PC-9 (cell line): ENCODE measurements around the gene PSME4. TPM values are rescaled to one million over a fixed set of nuclear protein-coding genes. Genes with fewer than 3 reads are reported as not detected.

ENCODE experiments used
- BruUV-seq: library from RNA; stranded (reverse); fragments of 400-500 nt; replicated peaks from 2 replicates; lab custom pipeline; 2021; lab: Mats Ljungman, UMichigan
- CTCF ChIA-PET: fragments of 300-600 bp; sonication (Branson Sonifier 250); formaldehyde crosslinking; loops from one replicate; lab custom pipeline; 2022; ENCODE audit warnings: antibody characterized with exemption; lab: Charles Lee
- POLR2A ChIA-PET: fragments of 300-600 bp; sonication (Branson Sonifier 250); formaldehyde crosslinking; loops from one replicate; lab custom pipeline; 2022; ENCODE audit warnings: antibody characterized with exemption; ENCODE audit not compliant: unreplicated experiment; lab: Charles Lee
- DNase-seq, 2 experiments: peaks; one replicate each; pipeline versions ENCODE4 v3.0.0 to v3.0.0-alpha.2; 2015 to 2022; ENCODE audit warnings: mixed read lengths in 1 of 2
- H2AFZ ChIP-seq: fragments of 200-600 bp; sonication (generic); 2 replicates; pipeline ENCODE4 v1.8.1; 2017; ENCODE audit warnings: antibody characterized with exemption
- H3F3A ChIP-seq: fragments of 200-600 bp; sonication (generic); 2 replicates; pipeline ENCODE4 v1.8.1; 2017; ENCODE audit warnings: antibody characterized with exemption, mild to moderate bottlenecking, low read depth; ENCODE audit not compliant: insufficient read depth
- H3K27ac ChIP-seq: fragments of 200-600 bp; sonication (generic); 2 replicates; pipeline ENCODE4 v1.6.1; 2016; ENCODE audit warnings: mixed run types
- H3K27me3 ChIP-seq: fragments of 200-600 bp; sonication (generic); 2 replicates; pipeline ENCODE4 v1.6.1; 2016; ENCODE audit warnings: low read depth, mixed run types; ENCODE audit not compliant: insufficient read depth
- H3K36me3 ChIP-seq: fragments of 200-600 bp; sonication (generic); 2 replicates; pipeline ENCODE4 v1.6.1; 2016; ENCODE audit warnings: low read depth, mixed run types
- H3K4me1 ChIP-seq: fragments of 200-600 bp; sonication (generic); replicated peaks from 2 replicates; pipeline ENCODE4 v1.6.1; 2016; ENCODE audit warnings: mixed run types; ENCODE audit not compliant: insufficient read depth
- H3K4me2 ChIP-seq: fragments of 200-600 bp; sonication (generic); 2 replicates; pipeline ENCODE4 v1.6.1; 2017; ENCODE audit warnings: mixed run types
- H3K4me3 ChIP-seq: fragments of 200-600 bp; sonication (generic); 2 replicates; pipeline ENCODE4 v1.6.1; 2016; ENCODE audit warnings: mixed run types
- H3K79me2 ChIP-seq: fragments of 200-600 bp; sonication (generic); 2 replicates; pipeline ENCODE4 v1.6.1; 2017; ENCODE audit warnings: low read depth, mixed run types
- H3K9me2 ChIP-seq: fragments of 200-600 bp; sonication (generic); 2 replicates; pipeline ENCODE4 v1.8.1; 2017; ENCODE audit warnings: mild to moderate bottlenecking; ENCODE audit not compliant: insufficient read depth
- H3K9me3 ChIP-seq: fragments of 200-600 bp; sonication (generic); 2 replicates; pipeline ENCODE4 v1.8.1; 2016; ENCODE audit warnings: low read depth; ENCODE audit not compliant: insufficient read depth
- H4K20me1 ChIP-seq: fragments of 200-600 bp; sonication (generic); 2 replicates; pipeline ENCODE4 v1.8.1; 2017; ENCODE audit not compliant: insufficient read depth
- EZH2 ChIP-seq: fragments of 200-600 bp; sonication (generic); IDR thresholded peaks from 2 replicates; pipeline ENCODE4 v1.8.0; 2017; ENCODE audit warnings: antibody characterized with exemption, low read depth
- intact Hi-C: fragments of 100-400 bp; cut with micrococcal nuclease; formaldehyde crosslinking; loops from one replicate; pipeline ENCODE4 v1.10.0; 2022; ENCODE audit not compliant: unreplicated experiment
- total RNA-seq: library from RNA; stranded (reverse); gene quantifications from 2 replicates; pipeline ENCODE4 v1.2.3, GENCODE V29; 2021
- TF ChIP-seq, protein P1 (sequence below): fragments of 200-600 bp; sonication (generic); conservative IDR thresholded peaks from 2 replicates; pipeline ENCODE4 v1.6.1; 2017; ENCODE audit warnings: mixed run types, antibody characterized with exemption, mild to moderate bottlenecking, moderate library complexity

The PSME4 gene
- total RNA-seq, 1 experiment from 2014 or later = 99.5 TPM

- DNase-seq = no peak
- Histone ChIP-seq H3K4me3 (no peak overlapping the region), H3K4me2 (no peak overlapping the region), H3K27ac (no peak overlapping the region), H3K79me2 (no peaks in the 10 kb centered on the region), H3K4me1 (no peaks in the 10 kb centered on the region), H2AFZ (no peak overlapping the region), H3K36me3 (peaks cover 23% of the 10 kb centered on the region), H4K20me1 (no peaks in the 10 kb centered on the region), H3K9me2 (no peaks in the 10 kb centered on the region), H3K27me3 (no peaks in the 10 kb centered on the region), H3K9me3 (no peaks in the 10 kb centered on the region), H3F3A (no peaks in the 10 kb centered on the region)
- CTCF ChIA-PET = no interaction called here
- no TSS peak for BruUV-seq
- POLR2A ChIA-PET = interaction anchor here (0.8 kb wide), 1 partner anchor 50 kb away, joined by 5 read pairs; no protein-coding TSS in a partner anchor
- no peak for TF ChIP-seq EZH2
- TF ChIP-seq, protein P1, sequence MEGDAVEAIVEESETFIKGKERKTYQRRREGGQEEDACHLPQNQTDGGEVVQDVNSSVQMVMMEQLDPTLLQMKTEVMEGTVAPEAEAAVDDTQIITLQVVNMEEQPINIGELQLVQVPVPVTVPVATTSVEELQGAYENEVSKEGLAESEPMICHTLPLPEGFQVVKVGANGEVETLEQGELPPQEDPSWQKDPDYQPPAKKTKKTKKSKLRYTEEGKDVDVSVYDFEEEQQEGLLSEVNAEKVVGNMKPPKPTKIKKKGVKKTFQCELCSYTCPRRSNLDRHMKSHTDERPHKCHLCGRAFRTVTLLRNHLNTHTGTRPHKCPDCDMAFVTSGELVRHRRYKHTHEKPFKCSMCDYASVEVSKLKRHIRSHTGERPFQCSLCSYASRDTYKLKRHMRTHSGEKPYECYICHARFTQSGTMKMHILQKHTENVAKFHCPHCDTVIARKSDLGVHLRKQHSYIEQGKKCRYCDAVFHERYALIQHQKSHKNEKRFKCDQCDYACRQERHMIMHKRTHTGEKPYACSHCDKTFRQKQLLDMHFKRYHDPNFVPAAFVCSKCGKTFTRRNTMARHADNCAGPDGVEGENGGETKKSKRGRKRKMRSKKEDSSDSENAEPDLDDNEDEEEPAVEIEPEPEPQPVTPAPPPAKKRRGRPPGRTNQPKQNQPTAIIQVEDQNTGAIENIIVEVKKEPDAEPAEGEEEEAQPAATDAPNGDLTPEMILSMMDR = no peak
- intact Hi-C loops = no loop called here
Measured at GRCh38 chr2:53911434-53912189, 59.2 kb downstream of the PSME4 start.

- no peak overlapping the region for H3K4me3 ChIP-seq
- no peaks in the 10 kb centered on the region for H4K20me1 ChIP-seq
- intact Hi-C loops = loop anchor here (10.0 kb wide), 1 partner anchor 797 kb away; no protein-coding TSS in a partner anchor
- H3F3A ChIP-seq = no peaks in the 10 kb centered on the region
- no peaks in the 10 kb centered on the region for H3K9me2 ChIP-seq
- BruUV-seq = no TSS peak
- no peak overlapping the region for H3K4me2 ChIP-seq
- no peak for DNase-seq
- no peak overlapping the region for H2AFZ ChIP-seq
- H3K9me3 ChIP-seq = no peaks in the 10 kb centered on the region
- peaks cover 53% of the 10 kb centered on the region for H3K36me3 ChIP-seq
- H3K4me1 ChIP-seq = no peaks in the 10 kb centered on the region
- CTCF ChIA-PET = no interaction called here
- no peaks in the 10 kb centered on the region for H3K79me2 ChIP-seq
- POLR2A ChIA-PET = no interaction called here
- no peaks in the 10 kb centered on the region for H3K27me3 ChIP-seq
- TF ChIP-seq EZH2 = no peak
- TF ChIP-seq, protein P1 = no peak
- H3K27ac ChIP-seq = no peak overlapping the region
Measured at GRCh38 chr2:53907582-53907981, 63.2 kb downstream of the PSME4 start.

DNA sequence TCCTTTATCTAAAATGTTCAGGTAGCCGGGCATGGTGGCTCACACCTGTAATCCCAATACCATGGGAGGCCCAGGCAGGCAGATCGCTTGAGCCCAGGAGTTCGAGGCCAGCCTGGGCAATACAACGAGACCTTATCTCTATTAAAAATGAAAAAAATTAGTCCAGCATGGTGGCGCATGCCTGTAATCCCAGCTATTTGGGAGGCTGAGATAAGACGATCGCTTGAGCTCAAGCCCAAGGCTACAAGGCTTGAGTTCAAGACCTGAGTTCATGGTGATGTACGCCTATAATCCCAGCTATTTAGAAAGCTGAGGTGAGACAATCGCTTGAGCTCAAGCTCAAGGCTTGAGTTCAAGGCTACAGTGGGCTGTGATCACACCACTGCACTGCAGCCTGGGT lies 65.4 kb downstream of the PSME4 start:
- POLR2A ChIA-PET = no interaction called here
- Histone ChIP-seq H3K9me3 (no peaks in the 10 kb centered on the region), H3F3A (no peaks in the 10 kb centered on the region), H3K36me3 (peaks cover 68% of the 10 kb centered on the region), H3K27ac (no peak overlapping the region), H3K27me3 (no peaks in the 10 kb centered on the region), H4K20me1 (no peaks in the 10 kb centered on the region), H2AFZ (no peak overlapping the region), H3K4me2 (no peak overlapping the region), H3K9me2 (no peaks in the 10 kb centered on the region), H3K4me3 (no peak overlapping the region), H3K4me1 (no peaks in the 10 kb centered on the region), H3K79me2 (no peaks in the 10 kb centered on the region)
- no peak for TF ChIP-seq EZH2
- TF ChIP-seq, protein P1 = no peak
- BruUV-seq = no TSS peak
- CTCF ChIA-PET = no interaction called here
- intact Hi-C loops = loop anchor here (10.0 kb wide), 1 partner anchor 799 kb away; no protein-coding TSS in a partner anchor
- DNase-seq = no peak
